Breast epithelium (tissue), 4 donors: ENCODE data around the gene FUT8. TPM values are rescaled to one million over a fixed set of nuclear protein-coding genes. Genes with fewer than 3 reads are reported as not detected.

ENCODE experiments used
- DNase-seq, 2 donors: peaks; one replicate each; pipeline ENCODE4 v3.0.0-alpha.2; 2019; ENCODE audit warnings: low spot score in 2 of 2
- H3K27ac ChIP-seq, 2 donors: fragments of 200-600 bp; sonication (generic) in 1 of 2; one replicate each; pipeline ENCODE4 v1.5.1; 2016 to 2019; ENCODE audit warnings: mild to moderate bottlenecking in 1 of 2
- H3K27me3 ChIP-seq, 2 donors: fragments of 200-600 bp; sonication (generic) in 1 of 2; one replicate each; pipeline versions ENCODE4 v1.5.1 to v1.6.0; 2017 to 2019; ENCODE audit warnings: control low read depth in 1 of 2, mild to moderate bottlenecking in 1 of 2
- H3K36me3 ChIP-seq: fragments of 200-600 bp; one replicate; pipeline ENCODE4 v1.5.1; 2019
- H3K4me1 ChIP-seq, 2 donors: fragments of 200-600 bp; sonication (generic); one replicate each; pipeline ENCODE4 v1.5.1; 2016 to 2019; ENCODE audit warnings: control low read depth in 1 of 2
- H3K4me3 ChIP-seq, 3 donors: fragments of 200-600 bp; sonication (generic); 1 replicate in 2 of 3; 2 replicates in 1 of 3; pipeline ENCODE4 v1.5.1; 2016 to 2019; ENCODE audit warnings: mild to moderate bottlenecking in 3 of 3, moderate library complexity in 2 of 3
- H3K9me3 ChIP-seq, 2 donors: fragments of 200-600 bp; sonication (generic) in 1 of 2; one replicate each; pipeline ENCODE4 v1.5.1; 2016 to 2019; ENCODE audit warnings: control low read depth in 1 of 2
- CTCF ChIP-seq, 3 donors: fragments of 450-650 bp; IDR thresholded peaks; one replicate each; pipeline ENCODE4 v1.5.1; 2016 to 2017; ENCODE audit warnings: antibody characterized with exemption in 3 of 3, mild to moderate bottlenecking in 3 of 3, moderate library complexity in 3 of 3
- POLR2A ChIP-seq: fragments of 450-650 bp; IDR thresholded peaks from one replicate; pipeline ENCODE4 v1.6.1; 2016; ENCODE audit warnings: antibody characterized with exemption, mild to moderate bottlenecking, moderate library complexity
- POLR2AphosphoS5 ChIP-seq, 3 donors: sonication (generic); formaldehyde crosslinking; IDR thresholded peaks; one replicate each; pipeline ENCODE4 v1.6.1; 2017; ENCODE audit warnings: antibody characterized with exemption in 3 of 3
- intact Hi-C: fragments of 100-400 bp; cut with DNase I; formaldehyde crosslinking; loops from one replicate; pipeline ENCODE4 v1.15.1; 2023; ENCODE audit warnings: low total_unique reads
- total RNA-seq, 3 donors: library from RNA; depleted of rRNA; stranded (reverse); fragments of >200 nt; gene quantifications; one replicate each; pipeline ENCODE4 v1.1.0, GENCODE V29; 2016

Gene FUT8
- total RNA-seq, 3 donors from 2014 or later = 36.3 to 69.1 (median 47.2) TPM

- Histone ChIP-seq H3K4me1 (no peaks in the 10 kb centered on the region), H3K4me3 (peak overlapping the region; percentile 85 to 96 (median 87)), H3K36me3 (no peaks in the 10 kb centered on the region), H3K27me3 (no peaks in the 10 kb centered on the region), H3K9me3 (no peaks in the 10 kb centered on the region), H3K27ac (peak overlapping the region; percentile 94 to 97)
- peak; percentile 88 to 89 for DNase-seq
- intact Hi-C loops = no loop called here
- TF ChIP-seq POLR2AphosphoS5 (IDR thresholded peaks at IDR 0.05) (peak; percentile 48 to 67 (median 54)), CTCF (IDR thresholded peaks at IDR 0.05) (no peak), POLR2A (peak; percentile 59)
Observed at GRCh38 chr14:65411656-65412031, 886 bp upstream of the FUT8 start.

- Histone ChIP-seq H3K27ac (peak overlapping the region; percentile 94 to 97), H3K4me1 (no peaks in the 10 kb centered on the region), H3K9me3 (no peaks in the 10 kb centered on the region), H3K4me3 (peak overlapping the region; percentile 85 to 96 (median 87)), H3K36me3 (no peaks in the 10 kb centered on the region), H3K27me3 (no peaks in the 10 kb centered on the region)
- no peak for TF ChIP-seq POLR2AphosphoS5 (IDR thresholded peaks at IDR 0.05)
- TF ChIP-seq POLR2A = no peak
- no peak for TF ChIP-seq CTCF (IDR thresholded peaks at IDR 0.05)
- intact Hi-C loops = no loop called here
- DNase-seq = peak in 1 of 2 donors; percentile 77
Observed at GRCh38 chr14:65412856-65413738, 567 bp downstream of the FUT8 start.

GRCh38 chr14:65413739-65414045, 1.2 kb downstream of the FUT8 start:
- Histone ChIP-seq H3K9me3 (no peaks in the 10 kb centered on the region), H3K27ac (peak overlapping the region; percentile 94 to 97), H3K4me1 (no peaks in the 10 kb centered on the region), H3K27me3 (no peaks in the 10 kb centered on the region), H3K4me3 (peak overlapping the region; percentile 85 to 96 (median 87)), H3K36me3 (no peaks in the 10 kb centered on the region)
- intact Hi-C loops = no loop called here
- TF ChIP-seq CTCF (IDR thresholded peaks at IDR 0.05) (no peak), POLR2A (no peak), POLR2AphosphoS5 (IDR thresholded peaks at IDR 0.05) (no peak)
- no peak for DNase-seq

GRCh38 chr14:65414961-65415589, 2.5 kb downstream of the FUT8 start:
- Histone ChIP-seq H3K36me3 (no peaks in the 10 kb centered on the region), H3K27me3 (no peaks in the 10 kb centered on the region), H3K9me3 (no peaks in the 10 kb centered on the region), H3K4me1 (no peaks in the 10 kb centered on the region), H3K27ac (no peak overlapping the region), H3K4me3 (peak overlapping the region in 1 of 3 donors; percentile 21)
- TF ChIP-seq CTCF (IDR thresholded peaks at IDR 0.05) (peak in 1 of 3 donors; percentile 24), POLR2AphosphoS5 (IDR thresholded peaks at IDR 0.05) (no peak)
- no peak for DNase-seq
- intact Hi-C loops = no loop called here

GRCh38 chr14:65415613-65416012, 3.1 kb downstream of the FUT8 start:
- TF ChIP-seq POLR2A = no peak
- no peak for TF ChIP-seq CTCF (IDR thresholded peaks at IDR 0.05)
- Histone ChIP-seq H3K4me3 (no peak overlapping the region), H3K27ac (no peak overlapping the region), H3K4me1 (no peaks in the 10 kb centered on the region), H3K27me3 (no peaks in the 10 kb centered on the region), H3K36me3 (no peaks in the 10 kb centered on the region), H3K9me3 (no peaks in the 10 kb centered on the region)
- intact Hi-C loops = no loop called here
- DNase-seq = no peak
